ENCODE results near the gene MRPL51. TPM values are rescaled to one million over a fixed set of nuclear protein-coding genes. Genes with fewer than 3 reads are reported as not detected.

Gene MRPL51
- total and polyA plus RNA-seq, 3 experiments from 2014 or later, result 222 to 327 (median 317) TPM

DNA sequence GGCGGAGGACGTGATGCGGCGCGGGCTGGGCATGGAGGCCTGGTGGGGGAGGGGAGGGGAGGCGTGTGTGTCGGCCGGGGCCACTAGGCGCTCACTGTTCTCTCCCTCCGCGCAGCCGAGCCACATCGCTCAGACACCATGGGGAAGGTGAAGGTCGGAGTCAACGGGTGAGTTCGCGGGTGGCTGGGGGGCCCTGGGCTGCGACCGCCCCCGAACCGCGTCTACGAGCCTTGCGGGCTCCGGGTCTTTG is 41.6 kb upstream of the MRPL51 start:
- Histone ChIP-seq H3K36me3 (ENCODE audit: insufficient read depth, low read length) (peaks cover 38% of the 10 kb centered on the region), H3K9me3 (ENCODE audit: low read length) (no peaks in the 10 kb centered on the region), H3K4me1 (ENCODE audit: insufficient read depth, low read length) (peaks cover 62% of the 10 kb centered on the region), H3K27ac (ENCODE audit: low read depth, low read length) (peak overlapping the region; percentile 95), H3K4me3 (ENCODE audit: low read length) (peak overlapping the region; percentile 92), H3K27me3 (ENCODE audit: insufficient read depth, low read length, poor library complexity, severe bottlenecking) (no peaks in the 10 kb centered on the region)
- ChIA-PET CTCF (interaction anchor here (1.1 to 5.5 kb wide), 10 partner anchors 16 to 111 kb away, joined by 3 to 56 read pairs (median 7); partner anchors contain the start of genes MRPL51, NOP2 and VAMP1), POLR2A (interaction anchor here (1.0 to 3.5 kb wide), 11 partner anchors 41 to 202 kb away, joined by 3 to 24 read pairs (median 5); partner anchors contain the start of genes MRPL51, NCAPD2, TAPBPL and VAMP1)
- Mint-ChIP-seq H3K27me3 (peaks cover 0 to 5% of the 10 kb centered on the region in 2 donors), H3K36me3 (peaks cover 5 to 80% (median 21%) of the 10 kb centered on the region in 3 donors), H3K4me3 (peak overlapping the region; percentile 89 to 97 (median 93)), H3K4me1 (peaks cover 53 to 62% (median 54%) of the 10 kb centered on the region in 3 donors), H3K9me3 (no peaks in the 10 kb centered on the region), H3K27ac (peak overlapping the region; percentile 95 to 99 (median 98))
- no peak for DNase-seq

GRCh38 chr12:6533923-6534694 is 41.0 kb upstream of the MRPL51 start, which contains the start of gene GAPDH:
Gene GAPDH (plus strand): TSS chr12:6534517. CDS start chr12:6534833, 316 bp downstream.
- Mint-ChIP-seq H3K27ac (peak within 1 kb of the TSS; percentile 96 to 99 (median 98)), H3K36me3 (peaks cover 5 to 80% (median 21%) of the 10 kb centered on the region in 3 donors), H3K27me3 (peaks cover 0 to 5% of the 10 kb centered on the region in 2 donors), H3K9me3 (no peaks in the 10 kb centered on the region), H3K4me3 (peak within 1 kb of the TSS; percentile 89 to 97 (median 93)), H3K4me1 (peaks cover 49 to 57% (median 52%) of the 10 kb centered on the region in 3 donors)
- Histone ChIP-seq H3K36me3 (ENCODE audit: insufficient read depth, low read length) (peaks cover 39% of the 10 kb centered on the region), H3K4me3 (ENCODE audit: low read length) (peak within 1 kb of the TSS; percentile 92), H3K27me3 (ENCODE audit: insufficient read depth, low read length, poor library complexity, severe bottlenecking) (no peaks in the 10 kb centered on the region), H3K4me1 (ENCODE audit: insufficient read depth, low read length) (peaks cover 59% of the 10 kb centered on the region), H3K27ac (ENCODE audit: low read depth, low read length) (peak within 1 kb of the TSS; percentile 95), H3K9me3 (ENCODE audit: low read length) (no peaks in the 10 kb centered on the region)
- peak; percentile 78 to 93 (median 86) for DNase-seq
- ChIA-PET CTCF (interaction anchor here (1.2 to 5.5 kb wide), 7 partner anchors 17 to 110 kb away, joined by 3 to 56 read pairs (median 13); partner anchors contain the start of gene VAMP1), POLR2A (interaction anchor here (1.0 to 3.5 kb wide), 10 partner anchors 40 to 202 kb away, joined by 3 to 24 read pairs (median 6); partner anchors contain the start of genes MRPL51, NCAPD2, TAPBPL and VAMP1)

- peaks cover 40% of the 10 kb centered on the region for H3K36me3 ChIP-seq (ENCODE audit: insufficient read depth, low read length)
- peak in 2 of 5 donors; percentile 11 to 32 for DNase-seq
Measured at GRCh38 chr12:6533653-6533922, 40.5 kb upstream of the MRPL51 start.

DNA sequence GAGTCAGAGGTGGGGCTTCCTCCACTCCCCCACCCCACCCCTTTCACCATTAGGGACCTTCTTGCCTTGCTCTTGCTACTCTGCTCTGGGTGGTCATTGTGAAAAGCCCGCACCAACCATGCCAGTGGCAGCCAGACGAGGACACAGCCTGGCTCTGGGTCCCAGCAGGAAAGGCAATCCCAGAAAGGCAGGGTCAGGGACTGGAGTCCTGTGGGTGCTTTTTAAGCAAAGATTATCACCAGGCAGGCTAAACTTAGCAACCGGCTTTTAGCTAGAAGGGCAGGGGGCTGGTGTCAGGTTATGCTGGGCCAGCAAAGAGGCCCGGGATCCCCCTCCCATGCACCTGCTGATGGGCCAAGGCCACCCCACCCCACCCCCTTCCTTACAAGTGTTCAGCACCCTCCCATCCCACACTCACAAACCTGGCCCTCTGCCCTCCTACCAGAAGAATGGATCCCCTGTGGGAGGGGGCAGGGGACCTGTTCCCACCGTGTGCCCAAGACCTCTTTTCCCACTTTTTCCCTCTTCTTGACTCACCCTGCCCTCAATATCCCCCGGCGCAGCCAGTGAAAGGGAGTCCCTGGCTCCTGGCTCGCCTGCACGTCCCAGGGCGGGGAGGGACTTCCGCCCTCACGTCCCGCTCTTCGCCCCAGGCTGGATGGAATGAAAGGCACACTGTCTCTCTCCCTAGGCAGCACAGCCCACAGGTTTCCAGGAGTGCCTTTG is 40.0 kb upstream of the MRPL51 start:
- Mint-ChIP-seq H3K27me3 (peaks cover 0 to 5% of the 10 kb centered on the region in 2 donors), H3K4me3 (peak overlapping the region; percentile 71 to 97 (median 93)), H3K27ac (peak overlapping the region; percentile 91 to 99 (median 98)), H3K4me1 (peaks cover 48 to 57% (median 49%) of the 10 kb centered on the region in 3 donors), H3K36me3 (peaks cover 5 to 80% (median 25%) of the 10 kb centered on the region in 3 donors), H3K9me3 (no peaks in the 10 kb centered on the region)
- peak in 3 of 5 donors; percentile 15 to 61 (median 22) for DNase-seq
- Histone ChIP-seq H3K27me3 (ENCODE audit: insufficient read depth, low read length, poor library complexity, severe bottlenecking) (no peaks in the 10 kb centered on the region), H3K27ac (ENCODE audit: low read depth, low read length) (peak overlapping the region; percentile 95), H3K36me3 (ENCODE audit: insufficient read depth, low read length) (peaks cover 40% of the 10 kb centered on the region), H3K4me1 (ENCODE audit: insufficient read depth, low read length) (peaks cover 49% of the 10 kb centered on the region), H3K9me3 (ENCODE audit: low read length) (no peaks in the 10 kb centered on the region), H3K4me3 (ENCODE audit: low read length) (peak overlapping the region; percentile 92)
- CTCF ChIA-PET, result interaction anchor here (0.8 to 1.5 kb wide), 9 partner anchors 18 to 358 kb away, joined by 3 to 9 read pairs (median 4); partner anchors contain the start of genes IFFO1 and VAMP1
- POLR2A ChIA-PET, result interaction anchor here (0.5 to 1.5 kb wide), 6 partner anchors 38 to 189 kb away, joined by 3 to 6 read pairs (median 4); partner anchors contain the start of gene TAPBPL

More at GRCh38 chr12:6533653-6533922, 40.5 kb upstream of the MRPL51 start:
- Histone ChIP-seq H3K9me3 (ENCODE audit: low read length) (no peaks in the 10 kb centered on the region), H3K27me3 (ENCODE audit: insufficient read depth, low read length, poor library complexity, severe bottlenecking) (no peaks in the 10 kb centered on the region), H3K27ac (ENCODE audit: low read depth, low read length) (peak overlapping the region; percentile 95), H3K4me3 (ENCODE audit: low read length) (peak overlapping the region; percentile 92), H3K4me1 (ENCODE audit: insufficient read depth, low read length) (peaks cover 54% of the 10 kb centered on the region)
- Mint-ChIP-seq H3K4me3 (peak overlapping the region; percentile 71 to 97 (median 93)), H3K27ac (peak overlapping the region; percentile 91 to 99 (median 98)), H3K36me3 (peaks cover 5 to 80% (median 24%) of the 10 kb centered on the region in 3 donors), H3K9me3 (no peaks in the 10 kb centered on the region), H3K4me1 (peaks cover 49 to 57% (median 51%) of the 10 kb centered on the region in 3 donors), H3K27me3 (peaks cover 0 to 5% of the 10 kb centered on the region in 2 donors)
- POLR2A ChIA-PET, result interaction anchor here (0.5 to 3.5 kb wide), 7 partner anchors 40 to 201 kb away, joined by 3 to 24 read pairs (median 12); partner anchors contain the start of genes MRPL51, NCAPD2 and VAMP1
- CTCF ChIA-PET, result interaction anchor here (1.2 to 5.5 kb wide), 4 partner anchors 63 to 110 kb away, joined by 4 to 56 read pairs (median 24); partner anchors contain the start of gene VAMP1

DNA sequence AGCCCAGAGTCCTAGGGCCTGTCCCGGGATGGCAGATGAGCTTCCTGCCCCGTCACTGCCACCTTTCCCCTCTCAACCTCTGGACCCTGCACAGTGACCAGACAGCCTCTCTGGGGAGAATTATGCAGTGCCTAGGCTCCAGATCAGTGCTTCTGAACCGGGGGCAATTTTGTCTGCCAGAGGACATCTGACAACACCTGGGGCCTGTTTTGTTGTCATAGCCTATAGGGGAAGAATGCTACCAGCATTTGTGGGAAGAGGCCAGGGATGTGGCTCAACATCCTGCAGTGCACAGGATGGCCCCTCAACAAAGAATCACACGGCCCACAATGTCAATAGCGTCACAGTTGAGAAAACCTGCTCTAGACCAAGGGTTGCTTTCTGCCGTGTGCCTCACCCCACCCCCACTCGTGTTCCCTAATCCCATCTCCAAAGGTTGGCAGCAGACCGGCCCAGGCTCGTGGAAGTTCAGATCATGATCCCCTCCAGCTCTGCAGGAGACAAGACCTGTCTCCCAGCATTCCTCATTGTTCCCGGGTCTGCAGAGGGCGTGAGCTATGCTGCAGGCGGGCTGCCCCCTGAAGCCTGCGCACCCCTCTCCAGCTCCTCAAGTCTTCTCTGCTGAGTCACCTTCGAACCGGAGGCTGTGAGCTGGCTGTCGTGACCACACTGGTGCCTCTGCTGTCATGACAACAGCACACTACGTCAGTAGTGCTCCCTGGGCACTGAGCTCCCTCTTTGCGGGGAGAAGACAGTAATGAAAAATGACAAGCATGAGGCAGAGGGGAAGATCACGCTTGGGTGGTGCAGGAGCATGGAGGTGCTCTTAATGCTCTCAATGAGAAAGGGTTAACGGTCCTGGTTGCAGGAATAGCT is 39.2 kb upstream of the MRPL51 start:
- ChIA-PET CTCF (interaction anchor here (0.7 to 1.5 kb wide), 11 partner anchors 17 to 359 kb away, joined by 3 to 9 read pairs (median 4); partner anchors contain the start of genes IFFO1 and VAMP1), POLR2A (interaction anchor here (0.6 to 1.5 kb wide), 7 partner anchors 37 to 157 kb away, joined by 3 to 6 read pairs (median 5); partner anchors contain the start of genes MRPL51, TAPBPL and ZNF384)
- H3K4me1 Mint-ChIP-seq, result peaks cover 40 to 49% (median 41%) of the 10 kb centered on the region in 3 donors
- peak overlapping the region; percentile 95 for H3K27ac ChIP-seq (ENCODE audit: low read depth, low read length)
- peak overlapping the region; percentile 71 to 97 (median 93) for H3K4me3 Mint-ChIP-seq
- H3K9me3 ChIP-seq (ENCODE audit: low read length), result no peaks in the 10 kb centered on the region
- H3K36me3 ChIP-seq (ENCODE audit: insufficient read depth, low read length), result peaks cover 40% of the 10 kb centered on the region
- no peaks in the 10 kb centered on the region for H3K27me3 ChIP-seq (ENCODE audit: insufficient read depth, low read length, poor library complexity, severe bottlenecking)
- H3K4me1 ChIP-seq (ENCODE audit: insufficient read depth, low read length), result peaks cover 42% of the 10 kb centered on the region
- H3K27me3 Mint-ChIP-seq, result peaks cover 0 to 5% of the 10 kb centered on the region in 2 donors
- peak; percentile 75 to 96 (median 78) for DNase-seq
- H3K9me3 Mint-ChIP-seq, result no peaks in the 10 kb centered on the region
- H3K36me3 Mint-ChIP-seq, result peaks cover 0 to 80% (median 21%) of the 10 kb centered on the region in 3 donors
- peak overlapping the region; percentile 91 to 99 (median 98) for H3K27ac Mint-ChIP-seq
- peak overlapping the region; percentile 92 for H3K4me3 ChIP-seq (ENCODE audit: low read length)

- Histone ChIP-seq H3K9me3 (ENCODE audit: low read length) (no peaks in the 10 kb centered on the region), H3K27ac (ENCODE audit: low read depth, low read length) (no peak overlapping the region), H3K27me3 (ENCODE audit: insufficient read depth, low read length, poor library complexity, severe bottlenecking) (no peaks in the 10 kb centered on the region), H3K4me3 (ENCODE audit: low read length) (no peak overlapping the region), H3K36me3 (ENCODE audit: insufficient read depth, low read length) (peaks cover 41% of the 10 kb centered on the region), H3K4me1 (ENCODE audit: insufficient read depth, low read length) (peaks cover 26% of the 10 kb centered on the region)
- H3K4me3 Mint-ChIP-seq, result no peak overlapping the region
- ChIA-PET POLR2A (no interaction called here), CTCF (interaction anchor here (1.8 kb wide), 1 partner anchor 22 kb away, joined by 5 read pairs; no protein-coding TSS in a partner anchor)
- peak overlapping the region; percentile 53 to 99 (median 85) for H3K27ac Mint-ChIP-seq
- H3K9me3 Mint-ChIP-seq, result no peaks in the 10 kb centered on the region
- H3K27me3 Mint-ChIP-seq, result peaks cover 0 to 5% of the 10 kb centered on the region in 2 donors
- peaks cover 0 to 80% (median 24%) of the 10 kb centered on the region in 3 donors for H3K36me3 Mint-ChIP-seq
- no peak for DNase-seq
- H3K4me1 Mint-ChIP-seq, result peaks cover 24 to 33% (median 26%) of the 10 kb centered on the region in 3 donors
Measured at GRCh38 chr12:6530576-6531260, 37.7 kb upstream of the MRPL51 start.

All from CD8-positive, alpha-beta memory T cell (primary cell).